BJ (cell line): ENCODE results near the gene SNX1. TPM values are rescaled to one million over a fixed set of nuclear protein-coding genes. Genes with fewer than 3 reads are reported as not detected.
"Not testable (repeated sequence)": the region's sequence is repeated elsewhere in the genome, so short reads cannot be mapped to it uniquely, and the experiment has no call there.

Experiments used
- CTCF ChIA-PET: fragments of 350-600 bp; formaldehyde crosslinking; extraction: SDS; loops from one replicate; lab custom pipeline; 2021; ENCODE audit warnings: antibody characterized with exemption, inconsistent platforms; lab: Yijun Ruan, JAX
- POLR2A ChIA-PET: fragments of 300-600 bp; sonication (Branson Sonifier 250); formaldehyde crosslinking; extraction: SDS; loops from one replicate; lab custom pipeline; 2021; ENCODE audit warnings: antibody characterized with exemption; lab: Charles Lee
- DNase-seq: peaks from one replicate; pipeline ENCODE4 v3.0.0-alpha.2; 2011; ENCODE audit warnings: low read depth
- H3K27me3 ChIP-seq: 2 replicates; pipeline ENCODE4 v1.6.0; 2011; ENCODE audit warnings: low read length; ENCODE audit not compliant: control insufficient read depth, insufficient read depth
- H3K36me3 ChIP-seq: 2 replicates; pipeline ENCODE4 v1.5.1; 2011; ENCODE audit warnings: low read length; ENCODE audit not compliant: control insufficient read depth, insufficient read depth
- H3K4me3 ChIP-seq: 2 replicates; pipeline ENCODE4 v1.5.1; 2011; ENCODE audit warnings: low read depth, mild to moderate bottlenecking, control low read depth, low read length
- polyA plus RNA-seq: library from polyadenylated mRNA; depleted of rRNA; stranded (reverse); fragments of >200 nt; gene quantifications from 2 replicates; pipeline ENCODE4 v1.2.3, GENCODE V29; 2011
- TF ChIP-seq, protein P1 (sequence below): IDR thresholded peaks from 2 replicates; pipeline ENCODE4 v1.5.1; 2011; ENCODE audit warnings: low read depth, mild to moderate bottlenecking, control low read depth, inconsistent platforms, low read length, moderate library complexity; ENCODE audit not compliant: insufficient read depth

The SNX1 gene
- polyA plus RNA-seq, 1 experiment, result 57.5 TPM

GRCh38 chr15:64102497-64102896 is 6.7 kb downstream of the SNX1 start:
- CTCF ChIA-PET, result interaction anchor here (1.7 kb wide), 1 partner anchor 9 kb away, joined by 6 read pairs; no protein-coding TSS in a partner anchor
- Histone ChIP-seq H3K27me3 (no peaks in the 10 kb centered on the region), H3K4me3 (no peak overlapping the region), H3K36me3 (no peaks in the 10 kb centered on the region)
- TF ChIP-seq, protein P1, sequence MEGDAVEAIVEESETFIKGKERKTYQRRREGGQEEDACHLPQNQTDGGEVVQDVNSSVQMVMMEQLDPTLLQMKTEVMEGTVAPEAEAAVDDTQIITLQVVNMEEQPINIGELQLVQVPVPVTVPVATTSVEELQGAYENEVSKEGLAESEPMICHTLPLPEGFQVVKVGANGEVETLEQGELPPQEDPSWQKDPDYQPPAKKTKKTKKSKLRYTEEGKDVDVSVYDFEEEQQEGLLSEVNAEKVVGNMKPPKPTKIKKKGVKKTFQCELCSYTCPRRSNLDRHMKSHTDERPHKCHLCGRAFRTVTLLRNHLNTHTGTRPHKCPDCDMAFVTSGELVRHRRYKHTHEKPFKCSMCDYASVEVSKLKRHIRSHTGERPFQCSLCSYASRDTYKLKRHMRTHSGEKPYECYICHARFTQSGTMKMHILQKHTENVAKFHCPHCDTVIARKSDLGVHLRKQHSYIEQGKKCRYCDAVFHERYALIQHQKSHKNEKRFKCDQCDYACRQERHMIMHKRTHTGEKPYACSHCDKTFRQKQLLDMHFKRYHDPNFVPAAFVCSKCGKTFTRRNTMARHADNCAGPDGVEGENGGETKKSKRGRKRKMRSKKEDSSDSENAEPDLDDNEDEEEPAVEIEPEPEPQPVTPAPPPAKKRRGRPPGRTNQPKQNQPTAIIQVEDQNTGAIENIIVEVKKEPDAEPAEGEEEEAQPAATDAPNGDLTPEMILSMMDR, result no peak
- POLR2A ChIA-PET, result interaction anchor here (0.6 kb wide), 1 partner anchor 45 kb away, joined by 5 read pairs; no protein-coding TSS in a partner anchor
- no peak for DNase-seq

GRCh38 chr15:64105113-64105704 is 9.4 kb downstream of the SNX1 start:
- TF ChIP-seq, protein P1, result no peak
- H3K36me3 ChIP-seq, result no peaks in the 10 kb centered on the region
- no peaks in the 10 kb centered on the region for H3K27me3 ChIP-seq
- no peak for DNase-seq
- H3K4me3 ChIP-seq, result no peak overlapping the region
- ChIA-PET POLR2A (no interaction called here), CTCF (interaction anchor here (1.2 kb wide), 1 partner anchor 59 kb away, joined by 3 read pairs; the partner anchor contains the start of gene DAPK2)

- ChIA-PET CTCF (interaction anchor here (0.6 to 1.0 kb wide), 3 partner anchors 13 to 641 kb away, joined by 3 to 5 read pairs (median 4); no protein-coding TSS in a partner anchor), POLR2A (interaction anchor here (0.6 kb wide), 1 partner anchor 12 kb away, joined by 3 read pairs; no protein-coding TSS in a partner anchor)
- Histone ChIP-seq H3K36me3 (no peaks in the 10 kb centered on the region), H3K4me3 (no peak overlapping the region), H3K27me3 (no peaks in the 10 kb centered on the region)
- DNase-seq, result no peak
- TF ChIP-seq, protein P1, result no peak
Observed at GRCh38 chr15:64107337-64107736, 11.6 kb downstream of the SNX1 start.

GRCh38 chr15:64110108-64110701 is 14.4 kb downstream of the SNX1 start:
- H3K36me3 ChIP-seq, H3K4me3 ChIP-seq, POLR2A ChIA-PET, H3K27me3 ChIP-seq, DNase-seq: not testable (repeated sequence)
- CTCF ChIA-PET, result interaction anchor here (1.2 kb wide), 1 partner anchor 13 kb away, joined by 3 read pairs; no protein-coding TSS in a partner anchor

GRCh38 chr15:64110950-64111678 is 15.3 kb downstream of the SNX1 start:
- POLR2A ChIA-PET, result no interaction called here
- Histone ChIP-seq H3K36me3 (peaks cover under 1% of the 10 kb centered on the region), H3K27me3 (no peaks in the 10 kb centered on the region), H3K4me3 (no peak overlapping the region)
- CTCF ChIA-PET, result interaction anchor here (1.2 to 1.5 kb wide), 2 partner anchors 9 to 12 kb away, joined by 3 to 6 read pairs; no protein-coding TSS in a partner anchor
- DNase-seq, result no peak
- TF ChIP-seq, protein P1, result no peak
